Spleen (tissue), 7 donors: Measurements from ENCODE around the gene DSC1.

Experiments used
- POLR2A ChIP-seq, 3 donors: fragments of 450-650 bp; IDR thresholded peaks; one replicate each; pipeline ENCODE4 v1.5.1; 2017; ENCODE audit warnings: antibody characterized with exemption in 3 of 3, mild to moderate bottlenecking in 1 of 3
- TF ChIP-seq, protein P1 (sequence below), 11 experiments: fragments of 200-600 bp in 7 of 11; fragments of 450-650 bp in 4 of 11; sonication (generic) in 4 of 11; IDR thresholded peaks in 8 of 11; conservative IDR thresholded peaks in 3 of 11; 1 replicate in 7 of 11; 2 replicates in 4 of 11; pipeline versions ENCODE4 v1.4.0 to v1.8.0; 2016 to 2021; ENCODE audit warnings: antibody characterized with exemption in 11 of 11, inconsistent platforms in 4 of 11, mild to moderate bottlenecking in 1 of 11
- donor health status: DM: no; HTN: no; CAD: no; lungs with moderate emphysema.
- donor health status: DM: no; HTN: no; CAD: no.
- donor health status: DM: no; HTN: no; CAD: no.

DNA sequence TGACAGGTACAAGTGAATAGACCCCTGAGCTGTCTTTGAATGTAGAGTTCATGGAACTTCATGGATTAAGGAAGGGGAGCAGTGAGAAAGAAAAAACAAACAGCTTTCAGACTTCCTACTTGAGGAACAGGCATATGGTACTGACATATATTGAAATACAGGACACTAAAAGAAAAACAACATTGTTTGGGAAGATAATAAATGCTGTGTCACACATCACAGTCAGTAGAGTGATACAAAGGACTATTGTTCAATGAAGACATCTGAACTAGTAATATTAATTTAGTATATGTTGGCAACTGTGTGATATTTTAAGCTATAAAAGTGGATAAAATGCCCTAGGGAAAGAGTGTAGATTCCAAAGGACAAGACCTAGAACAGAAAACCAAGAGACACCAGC, 63.8 kb downstream of the DSC1 start:
- no peak for TF ChIP-seq POLR2A (IDR thresholded peaks at IDR 0.05)
- TF ChIP-seq, protein P1, sequence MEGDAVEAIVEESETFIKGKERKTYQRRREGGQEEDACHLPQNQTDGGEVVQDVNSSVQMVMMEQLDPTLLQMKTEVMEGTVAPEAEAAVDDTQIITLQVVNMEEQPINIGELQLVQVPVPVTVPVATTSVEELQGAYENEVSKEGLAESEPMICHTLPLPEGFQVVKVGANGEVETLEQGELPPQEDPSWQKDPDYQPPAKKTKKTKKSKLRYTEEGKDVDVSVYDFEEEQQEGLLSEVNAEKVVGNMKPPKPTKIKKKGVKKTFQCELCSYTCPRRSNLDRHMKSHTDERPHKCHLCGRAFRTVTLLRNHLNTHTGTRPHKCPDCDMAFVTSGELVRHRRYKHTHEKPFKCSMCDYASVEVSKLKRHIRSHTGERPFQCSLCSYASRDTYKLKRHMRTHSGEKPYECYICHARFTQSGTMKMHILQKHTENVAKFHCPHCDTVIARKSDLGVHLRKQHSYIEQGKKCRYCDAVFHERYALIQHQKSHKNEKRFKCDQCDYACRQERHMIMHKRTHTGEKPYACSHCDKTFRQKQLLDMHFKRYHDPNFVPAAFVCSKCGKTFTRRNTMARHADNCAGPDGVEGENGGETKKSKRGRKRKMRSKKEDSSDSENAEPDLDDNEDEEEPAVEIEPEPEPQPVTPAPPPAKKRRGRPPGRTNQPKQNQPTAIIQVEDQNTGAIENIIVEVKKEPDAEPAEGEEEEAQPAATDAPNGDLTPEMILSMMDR (IDR thresholded peaks at IDR 0.05 in 8 of 11, conservative IDR thresholded peaks at IDR 0.05 in 3 of 11) = no peak
